H1 (cell line): ENCODE data around the gene PEAK1.

Experiments
- CEBPB ChIP-seq: IDR thresholded peaks from 2 replicates; pipeline ENCODE4 v1.6.1; 2012; ENCODE audit warnings: low read depth, low read length
- CTCF ChIP-seq, 3 experiments: IDR thresholded peaks; 1 replicate in 2 of 3; 2 replicates in 1 of 3; pipeline versions ENCODE4 v1.5.1 to v1.6.1; 2011; ENCODE audit warnings: low read length in 3 of 3, mild to moderate bottlenecking in 3 of 3, inconsistent platforms in 2 of 3, low read depth in 1 of 3, moderate library complexity in 1 of 3; ENCODE audit not compliant: insufficient read depth in 1 of 3; ENCODE audit errors: control extremely low read depth in 1 of 3
- EP300 ChIP-seq, 2 experiments: IDR thresholded peaks; 1 replicate in 1 of 2; 2 replicates in 1 of 2; pipeline ENCODE4 v1.6.1; 2011 to 2012; ENCODE audit warnings: low read depth in 2 of 2, low read length in 2 of 2, mild to moderate bottlenecking in 2 of 2, borderline replicate concordance in 1 of 2, inconsistent platforms in 1 of 2, moderate library complexity in 1 of 2
- MAX ChIP-seq: IDR thresholded peaks from 2 replicates; pipeline ENCODE4 v1.6.1; 2012; ENCODE audit warnings: inconsistent platforms
- POLR2A ChIP-seq, 2 experiments: IDR thresholded peaks; 1 replicate in 1 of 2; 2 replicates in 1 of 2; pipeline ENCODE4 v1.6.1; 2011; ENCODE audit warnings: low read depth in 2 of 2, low read length in 2 of 2, mild to moderate bottlenecking in 2 of 2; ENCODE audit errors: control extremely low read depth in 1 of 2
- RBBP5 ChIP-seq: IDR thresholded peaks from 2 replicates; pipeline ENCODE4 v1.7.1; 2012; ENCODE audit warnings: low read depth, mild to moderate bottlenecking, inconsistent platforms, low read length, moderate library complexity, borderline replicate concordance

GRCh38 chr15:77326366-77326765, 93.5 kb downstream of the PEAK1 start:
- TF ChIP-seq CTCF (IDR thresholded peaks at IDR 0.05; ENCODE audit: control extremely low read depth in 1 of 3, insufficient read depth in 1 of 3, low read depth in 1 of 3, low read length in 3 of 3) (no peak), RBBP5 (no peak), POLR2A (IDR thresholded peaks at IDR 0.05; ENCODE audit: control extremely low read depth in 1 of 2, low read depth in 2 of 2, low read length in 2 of 2) (no peak), EP300 (IDR thresholded peaks at IDR 0.05; ENCODE audit: borderline replicate concordance in 1 of 2, low read depth in 2 of 2, low read length in 2 of 2) (no peak), CEBPB (no peak), MAX (no peak)
